Epithelial cell of esophagus (primary cell): ENCODE data around the gene C1QTNF6.

Experiments used
- DNase-seq: peaks from one replicate; pipeline ENCODE4 v3.0.0; 2010; ENCODE audit warnings: low read depth
- H3K4me3 ChIP-seq: 2 replicates; pipeline ENCODE4 v1.5.1; 2011; ENCODE audit warnings: mild to moderate bottlenecking, low read length, control low read depth
- TF ChIP-seq, protein P1 (sequence below): IDR thresholded peaks from 2 replicates; pipeline ENCODE4 v1.5.1; 2011; ENCODE audit warnings: low read depth, mild to moderate bottlenecking, low read length, control low read depth, inconsistent platforms; ENCODE audit not compliant: insufficient read depth; ENCODE audit errors: missing control alignments

The C1QTNF6 gene

DNA sequence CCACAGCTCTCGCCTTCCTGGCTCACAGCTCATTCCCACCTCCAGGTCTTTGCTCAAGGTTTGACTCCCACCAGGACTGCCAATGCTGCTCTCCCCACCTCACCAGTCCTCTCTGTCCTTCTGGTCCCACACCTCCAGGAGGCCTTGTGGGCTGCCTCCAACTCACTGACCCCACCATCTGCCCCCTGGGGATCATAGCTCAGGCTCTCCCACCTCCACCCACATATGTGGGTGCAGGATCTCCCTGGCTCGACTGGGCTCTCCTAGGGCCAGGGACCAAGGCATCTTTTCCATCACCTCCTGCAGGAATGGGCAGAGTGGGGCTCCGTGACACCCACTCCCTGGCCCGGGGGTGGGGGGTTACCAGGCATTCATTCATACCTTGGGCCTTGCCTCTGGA, 38.0 kb upstream of the C1QTNF6 start:
- H3K4me3 ChIP-seq, result no peak overlapping the region
- no peak for DNase-seq
- TF ChIP-seq, protein P1, sequence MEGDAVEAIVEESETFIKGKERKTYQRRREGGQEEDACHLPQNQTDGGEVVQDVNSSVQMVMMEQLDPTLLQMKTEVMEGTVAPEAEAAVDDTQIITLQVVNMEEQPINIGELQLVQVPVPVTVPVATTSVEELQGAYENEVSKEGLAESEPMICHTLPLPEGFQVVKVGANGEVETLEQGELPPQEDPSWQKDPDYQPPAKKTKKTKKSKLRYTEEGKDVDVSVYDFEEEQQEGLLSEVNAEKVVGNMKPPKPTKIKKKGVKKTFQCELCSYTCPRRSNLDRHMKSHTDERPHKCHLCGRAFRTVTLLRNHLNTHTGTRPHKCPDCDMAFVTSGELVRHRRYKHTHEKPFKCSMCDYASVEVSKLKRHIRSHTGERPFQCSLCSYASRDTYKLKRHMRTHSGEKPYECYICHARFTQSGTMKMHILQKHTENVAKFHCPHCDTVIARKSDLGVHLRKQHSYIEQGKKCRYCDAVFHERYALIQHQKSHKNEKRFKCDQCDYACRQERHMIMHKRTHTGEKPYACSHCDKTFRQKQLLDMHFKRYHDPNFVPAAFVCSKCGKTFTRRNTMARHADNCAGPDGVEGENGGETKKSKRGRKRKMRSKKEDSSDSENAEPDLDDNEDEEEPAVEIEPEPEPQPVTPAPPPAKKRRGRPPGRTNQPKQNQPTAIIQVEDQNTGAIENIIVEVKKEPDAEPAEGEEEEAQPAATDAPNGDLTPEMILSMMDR, result no peak

DNA sequence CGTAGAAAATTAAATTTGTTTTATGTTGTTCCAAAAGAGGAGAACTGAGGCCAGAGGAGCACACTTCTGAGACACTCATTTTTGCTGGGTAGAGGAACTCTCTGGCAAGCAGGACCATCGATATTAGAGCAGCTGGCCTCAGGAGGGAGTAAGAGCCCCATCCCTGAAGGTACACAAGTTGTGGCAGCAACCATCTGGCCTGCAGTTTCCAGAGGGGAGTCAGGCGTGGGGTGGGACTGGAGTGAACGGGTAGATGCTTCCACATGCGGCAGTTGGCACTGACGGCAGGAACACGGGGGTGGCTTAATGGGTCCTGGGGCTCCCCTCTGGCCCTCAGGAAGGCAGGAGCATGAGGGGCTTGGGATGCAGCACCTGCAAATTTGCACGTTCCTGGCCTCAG, 37.4 kb upstream of the C1QTNF6 start:
- no peak for DNase-seq
- TF ChIP-seq, protein P1, result peak; percentile 34
- no peak overlapping the region for H3K4me3 ChIP-seq

DNA sequence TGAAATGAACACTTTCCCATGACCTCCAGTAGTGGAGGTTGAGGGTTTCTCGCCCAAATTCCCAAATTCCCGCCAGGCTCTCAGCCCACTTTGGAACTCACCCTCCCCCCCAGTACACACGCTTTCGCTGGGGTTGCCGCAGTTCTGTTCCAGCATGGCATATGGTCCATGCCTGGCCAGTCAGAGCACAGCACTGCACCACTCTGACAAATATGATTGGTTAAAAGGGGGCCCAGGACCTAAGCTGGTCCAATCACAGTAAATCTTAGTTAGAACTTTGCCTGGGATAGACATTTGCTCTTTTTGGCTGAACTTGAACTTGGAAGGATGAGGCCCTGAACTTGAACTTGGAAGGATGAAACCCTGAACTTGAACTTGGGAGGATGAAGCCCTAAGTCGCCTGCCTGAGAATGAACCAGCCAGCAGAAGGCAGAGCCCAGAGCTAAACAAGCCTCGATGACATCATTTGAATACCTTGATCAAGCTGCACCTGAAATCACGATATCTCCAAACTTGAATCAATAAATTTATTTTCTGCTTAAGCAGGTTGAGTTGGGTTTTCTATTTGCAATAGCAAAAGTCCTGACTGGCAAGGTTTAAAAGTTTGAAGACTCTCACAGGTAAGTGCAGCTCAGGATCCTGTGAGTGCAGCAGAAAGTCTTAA, 36.8 kb upstream of the C1QTNF6 start:
- TF ChIP-seq, protein P1, result no peak
- H3K4me3 ChIP-seq, result no peak overlapping the region
- no peak for DNase-seq

DNA sequence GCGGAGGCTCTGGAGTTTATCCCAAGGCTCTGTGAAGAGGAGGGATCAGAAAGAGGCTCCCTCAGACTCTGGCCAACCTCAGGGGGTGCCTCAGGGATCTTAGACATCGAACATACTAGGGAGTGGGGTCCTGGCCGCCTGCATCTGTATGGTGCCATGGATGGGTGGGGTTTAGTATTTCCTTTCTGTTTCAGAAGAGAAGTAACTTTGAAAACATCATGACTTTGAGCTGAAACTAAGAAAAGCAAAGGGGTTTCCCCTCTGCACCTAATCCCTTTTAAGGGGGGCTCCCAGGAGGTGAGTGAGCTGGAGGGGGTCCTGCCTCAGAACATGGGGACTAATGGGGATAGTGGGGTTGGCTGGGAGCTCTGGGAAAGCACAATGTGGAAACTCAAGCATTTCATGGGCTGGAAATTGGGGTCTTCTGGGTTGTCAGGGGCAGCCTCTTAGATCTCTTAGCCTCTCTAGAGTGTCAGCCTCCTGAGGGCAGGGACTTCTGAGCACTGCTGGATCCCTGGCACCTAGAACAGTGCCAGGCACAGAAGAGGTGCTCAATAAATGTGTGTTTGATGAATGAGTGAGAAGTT, 36.0 kb upstream of the C1QTNF6 start:
- TF ChIP-seq, protein P1, result no peak
- no peak overlapping the region for H3K4me3 ChIP-seq
- no peak for DNase-seq

DNA sequence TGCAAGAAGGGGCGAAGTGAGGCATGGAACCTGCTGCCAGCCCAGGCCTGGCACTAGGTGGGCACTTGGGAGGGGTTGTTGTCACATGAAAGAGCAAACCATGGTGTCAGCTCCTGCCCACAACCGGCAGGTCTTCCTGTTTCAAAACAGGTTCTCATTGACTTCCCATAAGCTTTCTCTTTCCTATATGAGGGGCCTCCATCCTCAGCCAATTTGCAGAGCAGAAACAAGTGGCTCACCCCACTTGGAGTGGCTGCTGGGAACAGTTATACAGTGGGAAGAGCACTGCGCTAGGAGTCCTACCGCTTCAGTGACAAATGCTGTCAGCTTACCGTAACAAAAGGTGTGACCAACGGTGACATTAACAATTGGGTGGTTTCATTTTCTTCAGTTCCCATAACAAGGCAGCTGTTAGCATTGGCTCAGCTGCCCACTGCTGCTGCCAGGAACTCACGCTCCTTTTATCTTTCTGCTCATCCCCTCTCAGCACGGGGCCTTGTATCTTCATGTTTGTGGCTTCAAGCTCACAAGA, 34.5 kb upstream of the C1QTNF6 start:
- TF ChIP-seq, protein P1, result no peak
- no peak overlapping the region for H3K4me3 ChIP-seq
- DNase-seq, result no peak

DNA sequence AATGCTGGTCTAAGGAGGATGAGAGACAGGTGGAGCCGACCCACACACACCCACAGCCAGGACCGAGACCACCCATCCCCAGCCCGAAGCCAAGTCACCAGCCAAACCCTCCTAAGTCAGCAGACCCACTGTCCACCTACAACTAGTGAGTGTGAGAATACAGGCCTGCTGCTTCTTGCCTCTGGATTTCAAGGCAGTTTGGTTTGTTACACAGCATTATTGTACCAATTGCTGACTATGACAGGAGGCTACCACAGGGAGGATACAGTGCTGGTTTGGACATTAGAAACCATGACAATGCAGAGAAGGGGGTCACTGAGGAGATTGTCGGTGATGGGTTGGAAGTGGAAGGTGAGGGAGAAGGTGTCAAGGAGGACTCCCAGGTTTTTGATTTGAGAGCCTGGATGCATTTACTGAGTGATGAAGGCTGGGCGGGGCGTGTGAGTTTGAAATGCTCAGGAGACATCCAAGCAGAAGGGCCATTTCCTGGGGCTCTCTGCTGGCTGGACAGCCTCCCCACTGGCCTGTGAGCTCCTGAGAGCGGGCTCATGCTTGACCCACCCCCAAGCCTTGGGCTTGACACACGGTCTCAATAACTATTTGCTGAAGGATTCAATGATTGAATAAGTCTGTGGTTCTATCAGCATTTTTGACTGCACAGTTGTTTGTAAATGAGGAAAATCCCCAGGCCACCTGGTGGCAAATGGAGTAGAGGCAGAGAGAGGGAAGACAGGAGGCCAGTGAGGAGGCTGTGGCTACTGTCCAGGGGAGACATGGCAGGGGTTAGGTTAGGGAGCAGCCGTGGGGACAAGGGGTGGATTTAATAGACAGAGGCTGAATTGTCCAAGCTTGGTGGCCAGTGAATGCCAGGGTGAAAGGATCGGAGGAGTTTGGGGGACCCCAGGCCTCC, 33.6 kb upstream of the C1QTNF6 start:
- TF ChIP-seq, protein P1, result no peak
- H3K4me3 ChIP-seq, result no peak overlapping the region
- DNase-seq, result no peak
